PC-9 (cell line): Measurements from ENCODE around the gene KCNAB2.

Experiments
- EZH2 ChIP-seq: fragments of 200-600 bp; sonication (generic); IDR thresholded peaks from 2 replicates; pipeline ENCODE4 v1.8.0; 2017; ENCODE audit warnings: antibody characterized with exemption, low read depth
- TF ChIP-seq, protein P1 (sequence below): fragments of 200-600 bp; sonication (generic); conservative IDR thresholded peaks from 2 replicates; pipeline ENCODE4 v1.6.1; 2017; ENCODE audit warnings: mixed run types, antibody characterized with exemption, mild to moderate bottlenecking, moderate library complexity

DNA sequence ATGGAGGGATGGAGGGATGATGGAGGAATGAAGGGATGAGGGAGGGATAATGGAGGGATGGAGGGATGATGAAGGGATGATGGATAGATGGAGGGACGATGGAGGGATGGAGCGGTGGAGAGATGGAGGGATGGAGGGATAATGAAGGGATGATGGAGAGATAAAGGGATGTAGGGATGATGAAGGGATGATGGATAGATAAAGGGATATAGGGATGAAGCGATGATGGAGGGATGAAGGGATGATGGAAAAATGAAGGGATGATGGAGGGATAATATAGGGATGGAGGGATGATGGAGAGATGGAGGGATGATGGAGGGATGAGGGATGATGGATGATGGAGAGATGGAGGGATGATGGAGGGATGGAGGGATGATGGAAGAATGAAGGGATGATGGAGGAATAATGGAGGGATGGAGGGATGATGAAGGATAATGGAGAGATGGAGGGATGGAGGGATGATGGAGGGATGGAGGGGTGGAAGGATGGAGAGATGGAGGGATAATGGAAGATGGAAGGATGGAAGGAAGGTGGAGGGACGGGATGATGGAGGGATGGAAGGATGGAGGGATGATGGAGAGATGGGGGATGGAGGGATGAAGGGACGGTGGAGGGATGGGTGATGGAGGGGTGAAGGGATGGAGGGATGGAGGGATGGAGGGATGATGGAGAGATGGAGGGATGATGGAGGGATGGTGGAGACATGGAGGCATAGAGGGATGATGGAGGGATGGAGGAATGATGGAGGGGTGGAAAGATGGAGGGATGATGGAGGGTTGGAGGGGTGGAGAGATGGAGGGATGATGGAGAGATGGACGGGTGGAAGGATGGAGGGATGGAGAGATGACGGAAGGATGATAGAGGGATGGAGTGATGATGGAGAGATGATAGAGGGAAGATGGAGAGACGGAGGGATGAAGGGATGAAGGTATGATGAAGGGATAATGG is 62.0 kb downstream of the KCNAB2 start:
- TF ChIP-seq, protein P1, sequence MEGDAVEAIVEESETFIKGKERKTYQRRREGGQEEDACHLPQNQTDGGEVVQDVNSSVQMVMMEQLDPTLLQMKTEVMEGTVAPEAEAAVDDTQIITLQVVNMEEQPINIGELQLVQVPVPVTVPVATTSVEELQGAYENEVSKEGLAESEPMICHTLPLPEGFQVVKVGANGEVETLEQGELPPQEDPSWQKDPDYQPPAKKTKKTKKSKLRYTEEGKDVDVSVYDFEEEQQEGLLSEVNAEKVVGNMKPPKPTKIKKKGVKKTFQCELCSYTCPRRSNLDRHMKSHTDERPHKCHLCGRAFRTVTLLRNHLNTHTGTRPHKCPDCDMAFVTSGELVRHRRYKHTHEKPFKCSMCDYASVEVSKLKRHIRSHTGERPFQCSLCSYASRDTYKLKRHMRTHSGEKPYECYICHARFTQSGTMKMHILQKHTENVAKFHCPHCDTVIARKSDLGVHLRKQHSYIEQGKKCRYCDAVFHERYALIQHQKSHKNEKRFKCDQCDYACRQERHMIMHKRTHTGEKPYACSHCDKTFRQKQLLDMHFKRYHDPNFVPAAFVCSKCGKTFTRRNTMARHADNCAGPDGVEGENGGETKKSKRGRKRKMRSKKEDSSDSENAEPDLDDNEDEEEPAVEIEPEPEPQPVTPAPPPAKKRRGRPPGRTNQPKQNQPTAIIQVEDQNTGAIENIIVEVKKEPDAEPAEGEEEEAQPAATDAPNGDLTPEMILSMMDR = no peak
- TF ChIP-seq EZH2 = no peak
